Stimulated activated CD4-positive, alpha-beta T cell treated with anti-CD3 and anti-CD28 coated beads, Interleukin-12 subunit alpha, Interleukin-12 subunit beta, amount 100 ng/mL, for 24 hours (primary cell): ENCODE measurements around the gene FNDC7.
"Not testable (repeated sequence)": the region's sequence is repeated elsewhere in the genome, so short reads cannot be mapped to it uniquely, and the experiment has no call there.

Source experiments
- DNase-seq, 2 experiments: peaks; one replicate each; pipeline ENCODE4 v3.0.0-alpha.2; 2020; ENCODE audit warnings: low read depth in 2 of 2

FNDC7 gene

GRCh38 chr1:108699375-108700332, 13.1 kb upstream of the FNDC7 start:
- no peak for DNase-seq

- DNase-seq, result no peak
These were observed 11.4 kb upstream of the FNDC7 start for GRCh38 chr1:108701176-108701849.

GRCh38 chr1:108702109-108702508, 10.6 kb upstream of the FNDC7 start:
- not testable (repeated sequence) for DNase-seq

GRCh38 chr1:108703939-108704338, 8.8 kb upstream of the FNDC7 start:
- no peak for DNase-seq

GRCh38 chr1:108704496-108704895, 8.2 kb upstream of the FNDC7 start:
- no peak for DNase-seq

GRCh38 chr1:108706643-108707042, 6.1 kb upstream of the FNDC7 start:
- no peak for DNase-seq

GRCh38 chr1:108708691-108709660, 3.7 kb upstream of the FNDC7 start:
- peak in 1 of 2 experiments; percentile 36 for DNase-seq

GRCh38 chr1:108715932-108716331, 3.2 kb downstream of the FNDC7 start:
- DNase-seq, result no peak

- DNase-seq, result no peak
These were observed 3.9 kb downstream of the FNDC7 start for GRCh38 chr1:108716437-108717230.

GRCh38 chr1:108717774-108718316, 5.1 kb downstream of the FNDC7 start:
- DNase-seq, result no peak

GRCh38 chr1:108718927-108719655, 6.4 kb downstream of the FNDC7 start:
- no peak for DNase-seq

- no peak for DNase-seq
These were observed 7.1 kb downstream of the FNDC7 start for GRCh38 chr1:108719656-108720435.

GRCh38 chr1:108722292-108722691, 9.6 kb downstream of the FNDC7 start:
- DNase-seq, result no peak

GRCh38 chr1:108725906-108726305, 13.2 kb downstream of the FNDC7 start:
- DNase-seq, result no peak

- no peak for DNase-seq
These were observed 15.7 kb downstream of the FNDC7 start for GRCh38 chr1:108728327-108728923.

GRCh38 chr1:108729481-108729880, 16.8 kb downstream of the FNDC7 start:
- no peak for DNase-seq

- DNase-seq, result no peak
These were observed 19.7 kb downstream of the FNDC7 start for GRCh38 chr1:108732398-108732797.

- DNase-seq, result no peak
These were observed 21.6 kb downstream of the FNDC7 start for GRCh38 chr1:108734171-108734865.
